ENCODE data around the gene RHOJ.
"Not testable (repeated sequence)": the region's sequence is repeated elsewhere in the genome, so short reads cannot be mapped to it uniquely, and the experiment has no call there.

RHOJ gene

DNA sequence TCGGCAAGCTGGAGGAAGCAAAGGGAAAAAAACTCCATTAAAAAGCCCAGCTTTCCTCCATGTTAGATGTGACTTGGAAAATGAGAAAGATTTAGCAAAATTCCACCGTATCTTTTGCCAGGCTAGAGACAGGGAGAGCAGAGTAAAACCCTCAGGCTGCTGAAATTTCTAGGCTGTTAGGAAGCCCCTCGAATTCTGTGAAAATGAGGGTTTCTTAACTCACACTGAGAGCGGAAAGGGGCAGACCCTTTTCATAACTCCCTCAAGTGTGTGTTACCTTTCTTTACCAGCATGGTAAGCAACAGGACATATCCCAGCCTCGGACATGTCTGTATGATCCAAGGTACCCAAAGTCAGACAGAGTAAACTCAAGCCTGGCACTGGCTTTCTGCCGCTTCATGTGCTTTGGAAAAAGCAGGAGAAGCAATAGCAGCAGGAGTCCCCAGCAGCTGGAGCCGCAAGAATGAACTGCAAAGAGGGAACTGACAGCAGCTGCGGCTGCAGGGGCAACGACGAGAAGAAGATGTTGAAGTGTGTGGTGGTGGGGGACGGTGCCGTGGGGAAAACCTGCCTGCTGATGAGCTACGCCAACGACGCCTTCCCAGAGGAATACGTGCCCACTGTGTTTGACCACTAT lies at the start of gene RHOJ:
Gene RHOJ, plus strand, starts transcription at position 37 of the 637 bp plus-strand sequence. Its CDS starts 427 bp downstream, at position 464.
- no peak for DNase-seq

DNA sequence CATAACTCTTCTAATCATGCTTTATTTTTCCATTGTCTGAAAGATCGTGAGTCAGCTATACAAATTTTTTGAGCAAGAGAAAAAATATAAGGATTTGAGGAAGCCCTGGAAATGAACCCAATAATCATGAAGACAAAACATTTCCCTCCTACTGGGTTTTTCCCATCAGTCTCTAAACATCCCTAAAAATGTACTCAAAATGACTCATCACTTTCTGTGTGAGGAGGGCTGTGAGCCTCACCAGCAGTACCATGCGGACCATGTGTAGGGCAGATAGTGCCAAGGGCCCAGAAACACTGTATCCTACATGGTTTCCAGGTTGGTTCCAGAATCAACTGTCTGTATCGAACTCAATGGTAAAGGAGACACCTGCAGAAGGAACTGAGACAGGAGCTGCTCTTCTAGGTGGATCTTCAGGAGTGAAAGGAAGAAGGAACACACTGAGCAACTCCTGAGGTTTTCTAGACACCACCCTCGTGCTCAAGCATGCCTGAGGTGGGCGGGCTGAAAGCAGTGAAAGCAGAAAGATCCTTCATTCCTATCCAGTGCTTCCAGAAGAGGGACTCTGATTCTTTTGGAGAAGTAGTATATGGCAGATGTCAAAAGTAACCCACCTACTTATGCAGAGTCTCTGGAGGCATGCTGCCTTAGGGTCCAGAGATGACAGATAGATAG lies 48.6 kb upstream of the RHOJ start:
- no peak for DNase-seq

DNA sequence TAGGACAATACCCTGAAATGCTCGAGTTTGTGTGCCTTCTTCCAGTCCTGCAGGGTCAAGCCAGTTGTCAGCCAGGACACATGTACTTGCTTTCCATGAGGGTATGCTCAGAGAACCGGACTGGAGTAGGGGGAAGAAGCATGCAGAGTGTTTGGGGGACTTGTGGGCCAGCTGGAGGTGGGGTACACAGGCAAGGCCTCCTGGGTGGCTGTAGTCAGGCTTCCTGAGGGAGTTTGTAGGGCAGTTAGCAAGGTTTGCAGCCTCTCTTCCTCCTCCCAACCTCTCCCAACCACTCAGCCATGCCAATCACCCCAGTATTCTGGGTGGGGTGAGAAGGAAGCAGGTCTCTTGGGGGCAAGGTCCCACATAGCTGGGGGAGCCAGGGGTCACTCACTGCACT lies 47.0 kb upstream of the RHOJ start:
- DNase-seq, result no peak

DNA sequence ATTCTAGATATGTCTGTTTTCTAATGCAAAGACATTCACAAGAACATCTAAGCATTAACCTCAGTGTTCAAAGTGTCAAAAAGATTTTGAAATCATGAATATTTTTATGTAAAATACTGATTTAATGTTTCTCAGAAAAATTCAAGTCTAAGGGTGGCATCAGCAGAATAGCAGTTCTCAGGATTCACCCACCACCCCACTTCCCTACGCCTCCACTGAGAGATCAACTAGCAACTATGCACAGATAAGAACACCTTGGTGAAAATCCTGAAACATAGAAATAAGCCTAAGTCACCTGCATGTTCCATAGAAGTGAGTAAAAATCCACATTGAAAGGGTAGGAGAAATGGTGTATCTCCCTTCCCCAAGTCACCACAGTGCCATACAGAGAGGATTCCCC lies 40.9 kb upstream of the RHOJ start:
- DNase-seq, result no peak

DNA sequence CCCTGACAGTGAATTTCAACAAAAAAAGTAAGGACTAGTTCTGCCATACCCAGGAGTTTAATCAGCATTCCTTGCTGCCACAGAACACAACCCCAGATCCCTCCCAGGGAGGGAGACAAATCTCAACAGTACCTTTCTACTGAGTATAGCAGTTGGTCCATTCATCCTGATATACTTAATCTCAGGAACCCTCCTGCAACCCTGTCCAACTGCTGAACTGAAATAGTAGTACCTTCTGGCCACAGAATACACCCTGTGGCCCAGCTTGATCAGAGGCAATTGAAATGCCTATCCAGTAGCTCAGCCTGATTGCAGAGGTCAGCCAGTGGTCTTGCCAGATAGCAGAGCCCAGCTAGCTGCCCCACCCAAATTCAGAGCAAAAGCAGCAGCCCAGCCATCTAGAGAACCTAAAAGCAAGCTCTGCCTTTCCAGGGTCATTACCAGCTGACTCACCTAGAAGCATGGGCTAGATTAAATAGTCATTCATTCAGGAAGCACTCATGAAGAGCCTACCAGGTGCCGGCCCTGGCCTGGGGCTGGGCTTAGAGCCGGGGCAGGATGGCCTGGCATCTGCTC lies 40.0 kb upstream of the RHOJ start:
- DNase-seq, result no peak

DNA sequence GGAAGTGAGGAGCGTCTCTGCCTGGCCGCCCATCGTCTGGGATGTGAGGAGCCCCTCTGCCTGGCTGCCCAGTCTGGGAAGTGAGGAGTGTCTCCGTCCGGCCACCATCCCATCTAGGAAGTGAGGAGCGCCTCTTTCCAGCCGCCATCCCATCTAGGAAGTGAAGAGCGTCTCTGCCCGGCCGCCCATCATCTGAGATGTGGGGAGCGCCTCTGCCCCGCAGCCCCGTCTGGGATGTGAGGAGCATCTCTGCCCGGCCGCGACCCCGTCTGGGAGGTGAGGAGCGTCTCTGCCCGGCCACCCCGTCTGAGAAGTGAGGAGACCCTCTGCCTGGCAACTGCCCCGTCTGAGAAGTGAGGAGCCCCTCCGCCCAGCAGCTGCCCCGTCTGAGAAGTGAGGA lies 39.0 kb upstream of the RHOJ start:
- DNase-seq, result not testable (repeated sequence)

DNA sequence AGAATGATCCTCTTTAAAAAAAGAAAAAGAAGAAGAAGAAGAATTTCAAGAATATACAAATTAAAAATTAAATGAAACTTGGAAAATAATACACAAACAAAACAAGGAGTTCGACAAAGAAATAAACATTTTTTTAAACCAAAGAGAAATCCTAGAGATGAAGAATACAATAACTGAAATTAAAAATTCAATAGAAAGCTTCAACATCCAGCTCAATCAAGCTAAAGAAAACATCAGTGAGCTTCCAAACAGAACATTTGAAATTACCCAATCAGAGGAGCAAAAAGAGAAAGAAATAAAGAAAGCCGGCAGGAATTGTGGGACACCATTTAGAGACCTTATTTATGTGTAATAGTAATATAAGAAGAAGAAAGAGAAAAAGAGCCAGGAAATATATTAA lies 37.2 kb upstream of the RHOJ start:
- no peak for DNase-seq

DNA sequence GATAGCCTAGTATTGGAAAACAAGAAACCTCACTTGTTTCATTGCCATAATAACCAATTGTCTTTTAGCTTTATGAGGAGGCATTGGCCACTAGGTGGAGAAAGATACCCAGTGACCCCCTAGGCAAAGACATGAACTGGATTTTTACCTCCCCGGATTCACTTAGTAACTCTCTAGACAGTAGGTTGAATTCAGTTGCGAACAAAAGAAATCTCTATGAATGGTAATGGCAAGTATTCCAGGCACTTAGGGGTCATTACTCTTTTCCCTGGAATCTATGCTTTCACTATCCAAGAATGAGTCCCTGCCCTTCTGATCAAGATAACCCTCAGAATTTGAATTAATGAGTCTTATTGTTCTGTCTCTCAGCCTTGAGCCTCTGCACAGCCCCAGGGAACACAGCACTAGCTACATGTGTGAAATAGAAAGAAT lies 29.5 kb upstream of the RHOJ start:
- no peak for DNase-seq

DNA sequence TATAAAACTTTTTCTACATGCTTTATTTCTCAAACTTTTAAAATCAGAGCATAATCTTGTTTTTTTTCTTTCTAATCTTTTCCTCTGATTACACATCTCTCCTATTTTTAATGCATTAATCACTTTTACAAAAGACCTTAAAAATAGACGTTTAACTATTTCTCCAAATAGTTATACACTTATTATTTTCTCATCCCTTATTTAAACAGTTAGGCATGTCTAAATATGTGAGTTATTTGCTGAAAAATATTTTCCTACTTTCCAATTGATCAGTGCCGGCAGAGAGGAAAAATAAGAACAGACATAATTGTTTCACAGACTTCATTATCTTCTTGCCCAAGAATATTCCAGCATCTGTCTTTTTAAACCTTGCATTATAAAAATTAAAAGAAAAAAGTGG lies 28.7 kb upstream of the RHOJ start:
- DNase-seq, result no peak

DNA sequence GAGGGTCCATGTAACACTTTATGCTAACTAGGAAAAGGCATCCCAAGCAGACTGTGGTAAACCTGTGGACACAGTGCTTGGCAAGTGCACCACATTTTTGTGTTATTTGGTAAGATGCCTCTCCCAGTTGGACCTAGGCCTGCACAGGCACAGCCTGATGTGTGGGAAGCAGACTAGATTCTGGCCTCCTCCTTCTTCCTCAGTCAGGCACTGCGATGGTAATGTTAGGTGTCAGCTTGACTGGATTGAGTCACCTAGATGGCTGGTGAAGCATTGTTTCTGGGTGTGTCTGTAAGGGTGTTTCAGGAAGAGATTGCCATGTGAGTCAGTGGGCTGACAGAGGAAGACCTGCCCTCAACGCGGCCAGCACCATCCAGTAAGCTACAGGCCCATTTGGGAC lies 25.3 kb upstream of the RHOJ start:
- no peak for DNase-seq

DNA sequence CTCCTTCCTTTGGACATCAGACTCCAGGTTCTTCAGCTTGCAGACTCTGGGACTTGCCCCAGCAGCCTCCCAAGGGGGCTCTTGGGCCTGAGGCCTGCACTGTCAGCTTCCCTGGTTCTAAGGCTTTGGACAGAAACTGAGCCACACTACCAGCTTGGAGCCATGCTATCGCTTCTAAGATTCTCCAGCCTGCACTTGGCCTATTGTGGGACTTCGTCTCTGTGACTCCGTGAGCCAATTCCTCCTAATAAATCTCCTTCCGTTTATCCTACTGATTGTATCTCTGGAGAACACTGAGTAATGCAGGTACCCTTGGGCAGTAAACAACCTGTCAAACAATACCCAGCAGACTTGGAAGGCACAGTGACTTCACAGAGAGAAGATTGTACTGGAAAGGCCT lies 24.9 kb upstream of the RHOJ start:
- no peak for DNase-seq

DNA sequence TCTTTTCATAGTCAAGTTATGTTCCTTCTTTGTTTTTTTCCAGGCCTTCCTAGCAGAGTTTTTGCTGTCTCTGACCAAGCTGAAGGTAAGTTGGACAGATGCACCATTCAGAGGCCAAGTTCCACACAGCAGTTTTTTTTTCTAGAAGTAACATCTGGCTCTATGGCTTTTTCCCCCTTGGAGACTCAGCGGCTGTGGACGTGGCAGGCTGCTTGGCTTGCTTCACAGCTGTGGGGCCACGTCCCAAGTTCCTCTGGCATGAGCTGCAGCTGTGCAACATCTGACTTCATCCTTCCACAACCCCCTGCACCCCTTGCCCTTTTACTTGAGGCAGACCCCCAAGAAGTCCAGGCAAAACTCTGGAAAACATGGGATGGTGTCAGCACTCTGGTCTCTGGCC lies 24.2 kb upstream of the RHOJ start:
- no peak for DNase-seq

DNA sequence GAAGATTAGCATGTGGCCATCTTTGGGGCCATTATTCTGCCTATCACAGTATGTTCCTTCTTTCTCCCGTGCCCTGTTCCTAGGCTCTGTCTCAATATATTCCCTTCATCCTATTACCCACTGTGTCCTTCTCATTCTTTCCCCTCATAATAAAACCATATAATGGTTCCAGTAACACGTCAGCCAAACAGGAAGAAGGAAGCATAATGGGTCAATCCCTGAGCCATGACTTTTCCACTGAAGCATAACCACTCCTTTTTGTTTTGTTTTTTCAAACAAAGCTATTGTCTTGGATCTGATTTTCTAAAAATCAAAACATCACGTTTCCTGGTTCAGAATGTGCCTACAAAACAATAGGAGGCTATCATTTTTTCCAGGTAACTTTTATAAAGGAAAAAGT lies 21.3 kb upstream of the RHOJ start:
- no peak for DNase-seq

DNA sequence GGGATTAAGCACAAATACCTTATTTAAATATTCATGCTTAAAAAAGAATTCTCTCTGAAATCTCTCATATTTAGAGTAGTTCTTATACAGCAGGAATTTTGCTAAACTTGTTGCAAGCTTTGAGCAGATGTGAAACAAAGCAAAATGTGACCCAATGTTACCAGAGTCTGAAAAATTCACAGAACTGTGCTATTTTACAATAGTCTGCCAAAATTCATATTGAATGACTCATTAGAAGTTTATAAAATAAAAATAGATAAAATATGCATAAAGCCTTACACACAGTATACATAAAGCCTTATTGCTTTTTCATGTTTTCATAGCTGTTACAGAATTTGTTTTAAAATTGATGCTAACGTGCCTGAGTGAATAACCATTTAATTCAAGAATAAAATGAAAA lies 17.8 kb upstream of the RHOJ start:
- no peak for DNase-seq

DNA sequence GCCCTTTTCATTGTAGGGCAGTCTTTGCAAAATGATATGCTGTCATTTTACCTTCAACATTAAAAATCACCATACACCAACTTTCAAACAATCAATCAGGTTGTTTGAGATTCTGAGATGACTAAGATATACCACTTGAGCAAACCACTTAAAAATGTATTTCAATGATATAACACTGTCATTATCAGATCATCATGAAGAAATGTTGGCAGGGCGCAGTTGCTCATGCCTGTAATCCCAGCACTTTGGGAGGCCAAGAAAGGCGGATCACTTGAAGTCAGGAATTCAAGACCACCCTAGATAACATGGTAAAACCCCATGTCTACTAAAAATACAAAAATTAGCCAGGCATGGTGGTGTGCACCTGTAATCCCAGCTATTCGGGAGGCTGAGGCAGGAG lies 13.0 kb upstream of the RHOJ start:
- DNase-seq, result no peak

DNA sequence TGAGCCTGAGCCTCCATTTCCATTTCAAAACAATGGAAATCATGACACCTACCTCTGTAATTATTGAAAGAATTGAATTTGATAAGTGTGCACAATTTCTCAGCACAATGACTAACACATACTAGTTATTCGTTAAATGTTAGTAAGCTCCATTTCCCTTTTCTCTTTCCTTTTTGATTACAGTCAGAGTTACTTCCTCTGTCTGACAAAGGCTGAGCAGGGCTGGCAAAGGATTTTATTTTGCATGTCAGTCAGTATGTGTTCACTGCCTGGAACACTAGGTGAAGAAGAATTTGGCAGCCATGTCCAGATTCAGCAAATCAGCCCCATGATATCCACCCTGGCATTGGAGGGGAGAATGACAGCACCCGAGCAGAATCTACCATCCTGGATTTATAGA lies 12.2 kb upstream of the RHOJ start:
- DNase-seq, result no peak

DNA sequence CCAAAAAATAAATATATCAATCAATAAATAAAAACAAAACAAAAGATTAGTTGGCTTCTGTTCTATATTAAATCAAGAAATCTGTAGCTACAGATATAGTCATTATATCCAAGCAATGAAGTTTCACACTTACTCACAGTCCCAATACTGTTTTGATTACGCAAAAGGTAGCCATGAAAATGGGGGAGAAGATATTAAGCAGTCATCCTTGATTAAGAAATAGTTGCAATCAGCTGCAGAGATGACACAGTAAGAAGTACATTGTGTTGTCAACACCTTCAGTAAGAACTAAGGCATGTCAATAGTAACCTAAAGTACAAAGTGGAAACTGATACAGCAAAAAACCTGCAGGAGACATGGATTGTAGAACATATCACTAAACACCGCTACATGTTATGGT lies 11.0 kb upstream of the RHOJ start:
- DNase-seq, result no peak

DNA sequence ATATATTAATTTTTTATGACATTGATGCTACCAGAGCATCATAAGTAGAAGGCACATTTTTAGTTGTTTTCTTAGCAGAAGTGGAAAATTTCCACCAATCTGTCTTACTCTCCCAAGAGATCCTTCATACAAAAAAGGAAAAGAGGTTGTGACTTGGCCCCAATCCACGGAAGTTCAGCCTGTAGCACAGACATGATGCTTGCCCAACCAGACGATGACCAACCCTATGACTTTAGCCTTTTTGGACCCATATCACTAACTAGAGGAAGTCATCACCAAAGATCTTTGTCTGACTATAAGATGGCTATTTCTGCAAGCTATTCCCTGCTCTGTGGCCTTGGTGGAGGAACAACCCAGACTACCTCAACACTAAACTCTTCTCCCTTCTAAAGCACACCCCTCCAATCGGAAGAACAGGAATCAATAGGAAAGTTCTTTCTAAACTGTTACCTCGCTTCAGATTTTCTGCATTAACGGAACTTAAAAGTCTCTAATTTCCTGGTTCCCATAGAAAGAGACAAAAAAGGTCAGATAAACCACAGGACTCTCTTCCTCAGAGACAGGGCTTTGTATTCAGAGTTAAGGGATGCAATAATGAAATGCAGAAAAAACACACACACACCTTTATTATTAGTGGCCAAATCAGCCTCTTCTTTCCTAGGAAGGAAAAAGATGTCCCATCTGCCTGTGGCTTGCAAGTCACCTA lies 4.1 kb upstream of the RHOJ start:
- no peak for DNase-seq

DNA sequence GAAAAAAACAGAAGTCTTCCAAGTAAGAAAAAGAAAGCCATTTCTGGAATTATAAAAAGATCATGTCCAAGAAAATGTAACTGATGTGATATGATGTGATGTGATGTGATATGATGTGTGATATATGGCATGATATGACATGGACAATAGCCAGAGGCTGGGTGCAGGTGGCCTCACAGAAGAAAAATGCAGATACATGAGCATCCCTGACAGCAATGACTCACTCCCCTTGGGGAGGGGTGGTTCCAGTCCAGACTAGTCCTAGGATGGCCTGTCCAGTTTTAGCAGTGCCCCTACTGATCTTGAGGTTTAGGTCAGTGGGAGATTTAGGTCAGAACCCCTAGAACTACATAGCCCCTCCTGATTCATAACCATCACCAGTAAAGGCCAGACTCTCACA lies 3.5 kb upstream of the RHOJ start:
- DNase-seq, result no peak

DNA sequence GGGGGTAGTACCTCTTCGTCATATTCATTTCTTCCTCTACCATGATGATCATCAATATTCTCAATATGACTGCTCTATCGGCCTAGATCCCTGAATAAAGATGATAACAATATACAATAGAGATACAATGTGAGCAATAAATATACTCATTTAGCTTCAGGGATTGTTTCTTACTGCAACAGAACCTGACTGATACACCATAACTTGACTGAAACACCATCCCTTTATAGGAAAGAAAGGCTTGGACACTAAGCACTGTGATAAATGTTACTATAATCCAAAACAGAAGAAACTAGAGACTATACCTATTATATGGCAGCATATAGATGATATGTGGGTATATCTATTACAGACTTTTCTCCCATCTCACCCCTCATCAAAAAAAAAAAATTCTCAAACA lies 1.2 kb upstream of the RHOJ start:
- no peak for DNase-seq

DNA sequence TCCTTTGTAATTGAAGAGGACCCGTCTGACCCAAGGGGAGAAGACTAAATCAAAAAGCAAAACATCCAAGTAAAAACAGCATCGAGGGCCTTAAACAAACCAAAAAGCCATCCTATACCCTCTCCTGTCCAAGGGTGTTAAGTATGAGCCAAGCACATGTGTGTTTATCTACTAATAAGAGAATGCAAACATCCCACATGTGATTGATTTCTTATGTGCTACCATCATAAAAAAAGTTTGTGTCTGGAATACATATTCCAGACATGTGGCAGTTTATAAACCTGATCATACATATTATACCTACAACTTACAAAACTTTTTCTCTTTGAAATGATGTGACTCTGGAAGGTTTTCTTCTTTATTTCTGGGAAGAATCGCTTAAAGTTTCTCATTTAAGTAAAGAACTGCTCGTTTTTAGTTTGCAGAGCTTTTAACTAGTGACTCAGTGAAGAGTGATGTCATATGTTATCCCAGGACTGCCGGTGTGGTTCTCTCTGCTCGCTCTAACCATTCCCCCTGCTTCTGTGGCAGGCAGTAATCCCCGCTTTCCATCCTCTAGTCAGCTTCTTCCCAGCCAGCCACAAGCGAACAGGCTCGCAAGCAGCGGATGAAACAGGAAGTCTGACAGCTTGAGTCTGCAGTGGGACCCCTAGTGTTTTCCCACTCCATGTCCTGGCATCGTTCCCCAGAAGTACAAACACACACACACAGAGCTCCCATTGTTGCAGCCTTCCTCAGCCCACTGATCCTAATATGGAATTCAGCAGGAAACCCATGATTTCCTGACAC lies 431 bp upstream of the RHOJ start:
- no peak for DNase-seq

DNA sequence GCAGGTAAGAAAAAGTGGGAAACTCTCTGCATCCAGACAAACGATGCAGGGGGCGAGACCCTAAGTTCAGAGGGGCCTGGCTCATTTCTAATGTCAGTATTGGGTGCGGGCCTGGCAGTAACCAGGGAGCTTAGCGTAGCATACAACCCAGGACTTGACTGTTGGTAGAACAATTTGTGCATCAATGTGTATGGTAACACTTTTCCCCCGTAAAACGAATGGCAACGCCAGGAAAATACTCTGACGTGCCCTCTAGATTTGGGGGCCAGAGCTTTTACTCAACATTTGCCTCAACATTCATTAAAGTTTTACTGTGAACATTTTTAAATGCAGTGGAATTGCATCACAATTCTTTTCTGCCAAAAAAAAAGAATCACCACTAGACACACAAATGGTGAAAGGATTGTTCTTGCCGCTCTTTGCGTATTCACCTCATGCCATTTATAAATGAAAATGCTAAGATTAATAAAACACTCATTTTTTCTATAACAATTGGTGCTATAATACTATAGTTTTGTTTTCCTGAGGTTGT lies 867 bp downstream of the RHOJ start:
- DNase-seq, result no peak

DNA sequence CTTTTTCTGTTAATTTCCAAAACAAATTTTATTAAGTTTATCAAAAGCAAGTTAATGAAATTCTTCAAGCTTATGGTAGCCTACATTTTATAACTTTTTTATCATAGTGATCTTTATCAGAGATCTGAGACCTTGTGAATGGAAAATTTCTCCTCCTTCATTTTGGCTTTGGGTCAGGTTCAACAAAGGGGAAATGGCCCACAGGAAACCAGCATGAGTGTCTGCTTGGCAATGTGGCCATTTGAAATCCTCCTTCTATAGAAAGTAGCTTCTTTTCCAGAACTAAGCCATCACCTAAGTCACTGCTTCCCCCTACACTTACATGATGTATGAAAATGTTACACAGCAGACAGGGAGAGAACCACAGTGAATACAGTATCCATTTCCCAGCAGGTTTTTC lies 1.6 kb downstream of the RHOJ start:
- no peak for DNase-seq
